GM12872 (cell line): ENCODE measurements around the gene DBH.

Source experiments
- TF ChIP-seq, protein P1 (sequence below): IDR thresholded peaks from 3 replicates; pipeline ENCODE4 v1.5.1; 2011; ENCODE audit warnings: low read depth, mild to moderate bottlenecking, low read length, moderate library complexity; ENCODE audit not compliant: insufficient read depth

Gene DBH

DNA sequence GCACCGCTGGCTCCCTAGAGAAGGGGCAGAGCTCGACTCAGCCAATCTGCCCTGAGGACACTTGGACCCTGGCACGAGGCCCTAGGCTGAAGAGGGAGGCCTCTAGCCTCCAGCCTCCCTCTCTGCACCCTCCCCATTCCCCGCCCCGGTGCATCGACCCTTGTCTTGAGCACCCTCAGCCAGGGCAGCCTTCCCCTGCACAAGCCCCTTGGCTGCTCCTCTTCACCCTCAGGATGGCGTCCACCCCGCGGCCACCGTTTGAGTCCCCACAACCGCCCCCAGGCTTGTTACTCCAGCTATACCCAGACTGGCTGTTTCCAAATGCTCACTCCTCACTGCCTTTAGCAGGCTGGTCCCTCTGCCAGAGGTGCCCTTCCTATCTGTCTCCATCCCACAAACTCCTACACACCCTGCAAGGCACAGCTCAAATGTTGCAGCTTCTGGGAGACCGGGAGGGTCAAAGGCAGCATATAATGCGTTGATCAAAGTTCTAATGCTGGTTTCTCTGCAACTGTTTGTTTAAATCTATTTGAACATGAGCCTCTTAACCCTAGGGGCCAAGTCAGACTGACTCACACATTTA lies 20.5 kb upstream of the DBH start:
- TF ChIP-seq, protein P1, sequence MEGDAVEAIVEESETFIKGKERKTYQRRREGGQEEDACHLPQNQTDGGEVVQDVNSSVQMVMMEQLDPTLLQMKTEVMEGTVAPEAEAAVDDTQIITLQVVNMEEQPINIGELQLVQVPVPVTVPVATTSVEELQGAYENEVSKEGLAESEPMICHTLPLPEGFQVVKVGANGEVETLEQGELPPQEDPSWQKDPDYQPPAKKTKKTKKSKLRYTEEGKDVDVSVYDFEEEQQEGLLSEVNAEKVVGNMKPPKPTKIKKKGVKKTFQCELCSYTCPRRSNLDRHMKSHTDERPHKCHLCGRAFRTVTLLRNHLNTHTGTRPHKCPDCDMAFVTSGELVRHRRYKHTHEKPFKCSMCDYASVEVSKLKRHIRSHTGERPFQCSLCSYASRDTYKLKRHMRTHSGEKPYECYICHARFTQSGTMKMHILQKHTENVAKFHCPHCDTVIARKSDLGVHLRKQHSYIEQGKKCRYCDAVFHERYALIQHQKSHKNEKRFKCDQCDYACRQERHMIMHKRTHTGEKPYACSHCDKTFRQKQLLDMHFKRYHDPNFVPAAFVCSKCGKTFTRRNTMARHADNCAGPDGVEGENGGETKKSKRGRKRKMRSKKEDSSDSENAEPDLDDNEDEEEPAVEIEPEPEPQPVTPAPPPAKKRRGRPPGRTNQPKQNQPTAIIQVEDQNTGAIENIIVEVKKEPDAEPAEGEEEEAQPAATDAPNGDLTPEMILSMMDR, result no peak

DNA sequence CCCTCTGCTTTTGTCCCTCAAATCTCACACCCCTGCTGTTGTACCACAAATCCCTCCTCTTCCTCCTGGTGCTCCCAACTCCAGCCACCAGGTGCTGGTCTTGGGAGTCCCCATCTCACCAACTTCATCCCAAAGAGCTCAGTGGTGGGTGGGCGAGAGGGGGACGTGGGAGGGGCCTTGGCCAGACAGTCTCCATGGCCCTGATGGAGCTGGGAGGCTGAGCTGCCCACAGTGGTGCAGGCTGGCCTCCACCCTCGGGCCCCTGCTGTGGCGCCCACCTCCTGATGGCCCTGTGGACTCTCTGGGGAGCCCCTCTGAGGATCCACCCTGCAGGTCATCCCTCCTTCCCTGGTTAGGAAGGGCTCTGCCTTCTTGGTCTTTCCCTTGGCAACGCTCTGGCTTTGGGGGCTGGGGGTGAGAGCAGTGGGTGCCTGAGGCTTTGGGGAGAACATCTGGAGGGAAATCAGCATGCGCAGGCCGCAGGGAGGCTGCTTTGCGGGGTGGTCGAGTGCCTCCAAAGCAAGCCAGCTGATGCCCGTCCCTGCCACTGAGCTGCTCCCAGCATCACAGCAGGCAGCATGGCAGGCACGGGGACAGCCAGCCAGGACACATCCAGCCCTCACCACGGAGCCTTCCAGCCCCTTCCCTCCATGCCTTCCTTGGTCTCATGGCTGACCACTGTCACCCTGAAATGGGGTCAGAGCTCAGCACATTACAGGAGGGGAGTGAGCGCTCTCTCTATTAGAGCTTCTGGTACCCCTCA lies 19.3 kb upstream of the DBH start:
- TF ChIP-seq, protein P1, result no peak

DNA sequence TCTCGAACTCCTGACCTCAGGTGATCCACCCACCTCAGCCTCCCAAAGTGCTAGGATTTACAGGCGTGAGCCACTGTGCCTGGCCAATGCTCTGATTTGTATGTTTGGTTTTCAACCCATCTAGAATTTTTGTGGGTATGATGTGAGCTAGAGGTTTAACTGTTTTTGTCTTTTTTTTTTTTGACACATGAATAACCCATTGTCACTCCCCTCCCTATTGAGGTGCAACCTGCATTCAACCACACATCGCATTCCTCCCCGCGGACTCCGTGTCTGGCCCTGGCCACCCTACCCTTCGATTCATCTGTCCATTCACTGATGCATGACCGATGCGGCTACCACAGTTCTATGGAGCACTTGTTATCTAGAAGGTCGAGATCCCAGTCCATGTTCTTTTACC lies 17.4 kb upstream of the DBH start:
- TF ChIP-seq, protein P1, result no peak

DNA sequence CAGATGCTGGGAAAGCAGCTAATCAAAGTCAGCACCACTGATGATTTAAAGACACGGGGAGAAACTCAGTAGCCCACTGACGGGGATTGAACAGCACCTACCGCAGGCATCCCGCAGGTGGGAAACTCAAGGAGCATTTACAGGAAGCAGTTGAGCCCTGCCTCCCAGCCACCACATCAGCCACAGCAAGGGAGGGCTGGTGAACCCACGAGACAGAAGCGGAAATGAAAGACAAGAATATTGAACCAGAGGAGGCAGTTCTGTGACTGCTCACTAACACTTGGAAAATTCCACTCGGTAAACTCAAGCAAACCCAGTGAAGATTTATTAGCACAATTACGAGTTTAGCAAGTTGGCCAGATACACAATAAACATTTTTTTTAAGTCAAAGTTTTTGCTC lies 16.4 kb upstream of the DBH start:
- TF ChIP-seq, protein P1, result no peak

DNA sequence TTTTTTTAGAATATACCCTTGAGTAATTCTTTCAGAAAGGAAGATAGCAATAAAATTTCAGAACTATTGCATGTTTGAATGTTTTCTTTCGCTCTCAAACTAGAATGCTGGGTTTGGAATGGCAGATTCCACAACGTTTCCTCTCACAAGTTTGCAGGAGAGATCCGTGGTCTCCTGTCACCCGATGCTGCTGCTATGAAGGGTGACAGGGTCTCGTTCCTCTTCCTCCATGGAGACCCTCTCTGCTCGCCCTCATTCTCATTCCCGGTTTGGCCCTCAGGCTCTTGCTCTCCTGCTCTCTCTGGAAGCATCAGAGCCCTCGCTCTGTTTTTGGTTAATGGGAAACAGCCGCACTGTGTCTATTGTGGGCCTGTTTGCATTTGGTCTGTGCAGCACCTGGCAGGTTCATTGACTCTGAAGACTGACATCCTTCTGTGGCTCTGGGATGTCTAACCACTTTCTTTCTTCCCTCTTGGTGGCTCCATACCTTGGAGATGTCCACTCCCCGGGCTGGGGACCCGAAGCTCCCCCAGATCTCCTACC lies 14.4 kb upstream of the DBH start:
- TF ChIP-seq, protein P1, result no peak

DNA sequence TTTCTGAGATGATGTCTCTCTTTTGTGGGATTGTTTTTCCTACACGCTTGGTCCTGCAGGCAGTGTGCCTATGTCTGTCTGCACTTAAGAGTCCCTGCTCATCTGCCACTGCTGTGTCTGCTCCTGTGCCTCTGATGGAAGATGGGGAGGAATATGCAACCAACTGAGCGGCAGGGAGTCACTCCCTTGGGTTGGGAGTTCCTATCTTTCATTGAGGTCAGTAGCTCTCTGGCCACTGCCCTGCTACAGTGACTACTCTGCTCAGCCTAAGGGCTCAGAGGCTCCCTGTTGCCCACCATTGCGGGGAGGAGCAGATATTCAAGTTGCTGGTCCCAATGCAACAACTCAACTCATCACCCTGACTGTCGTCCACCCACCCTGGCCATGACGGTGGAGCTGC lies 13.6 kb upstream of the DBH start:
- TF ChIP-seq, protein P1, result no peak

DNA sequence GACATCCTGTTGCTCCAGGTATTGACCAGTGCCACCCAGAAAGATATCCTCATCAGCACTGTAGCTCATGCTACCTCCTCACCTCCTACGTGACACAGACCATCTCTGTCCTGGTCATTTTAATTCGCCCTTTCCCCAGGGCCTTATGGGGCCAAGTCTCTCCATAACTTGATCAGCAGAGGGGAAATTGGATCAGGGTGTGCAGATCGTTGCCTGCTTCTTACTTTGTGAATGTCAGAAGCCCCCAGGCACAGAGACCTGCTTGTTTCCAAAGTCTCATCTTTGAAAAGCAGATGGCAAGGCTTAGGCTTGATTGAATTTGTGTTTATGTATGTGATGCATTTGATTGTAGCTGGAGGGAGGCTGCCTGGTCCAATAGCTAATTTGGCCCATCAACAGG lies 8.8 kb upstream of the DBH start:
- TF ChIP-seq, protein P1, result no peak
